C4-2B (cell line): ENCODE data around the gene DOCK10.

Experiments used
- H3K27ac ChIP-seq: fragments of 450-650 bp; 2 replicates; pipeline ENCODE4 v1.5.1; 2017
- ZFX ChIP-seq: fragments of 450-650 bp; IDR thresholded peaks from 2 replicates; pipeline ENCODE4 v1.6.1; 2017
- TF ChIP-seq, protein P1 (sequence below): fragments of 450-650 bp; conservative IDR thresholded peaks from 2 replicates; pipeline ENCODE4 v1.5.1; 2017; ENCODE audit warnings: mild to moderate bottlenecking

Gene DOCK10

DNA sequence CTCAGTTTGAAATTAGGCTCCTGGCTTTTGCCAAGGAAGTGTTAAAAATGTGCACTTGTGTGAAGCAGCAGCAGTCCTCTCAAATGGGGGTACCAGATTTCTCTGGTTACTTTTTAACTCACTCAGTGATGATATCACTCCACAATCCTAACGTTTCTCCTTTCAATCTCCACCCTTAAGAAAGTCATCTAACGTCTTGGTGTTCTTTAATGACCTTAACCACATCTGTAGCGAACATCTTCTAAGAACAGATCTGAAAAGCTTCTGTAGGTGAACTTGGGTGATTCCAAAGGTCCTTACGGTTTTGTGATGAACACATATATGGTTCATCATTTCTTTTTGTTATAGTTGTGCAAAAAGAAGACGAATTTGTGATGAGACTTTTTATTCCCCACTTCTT, 73.2 kb downstream of the DOCK10 start:
- H3K27ac ChIP-seq: no peak overlapping the region

DNA sequence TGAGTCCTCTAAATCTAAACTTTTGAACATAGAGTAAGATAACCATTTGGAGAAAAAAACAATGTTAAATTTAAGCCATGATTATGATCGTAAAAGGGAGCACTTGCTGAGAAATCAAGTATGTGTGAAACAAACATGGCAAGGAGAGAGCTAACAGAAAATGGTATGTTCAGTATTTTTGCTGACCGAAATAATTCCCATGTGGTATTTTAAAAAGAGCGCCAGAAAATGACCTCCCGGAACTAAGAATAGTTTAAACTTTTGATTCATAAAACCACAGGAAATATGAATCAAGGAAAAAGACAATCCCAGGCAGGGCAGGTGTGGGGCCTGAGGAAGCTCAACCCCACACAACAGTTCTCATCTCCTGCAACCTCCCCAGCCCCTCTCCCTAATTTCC, 74.2 kb downstream of the DOCK10 start:
- TF ChIP-seq, protein P1, sequence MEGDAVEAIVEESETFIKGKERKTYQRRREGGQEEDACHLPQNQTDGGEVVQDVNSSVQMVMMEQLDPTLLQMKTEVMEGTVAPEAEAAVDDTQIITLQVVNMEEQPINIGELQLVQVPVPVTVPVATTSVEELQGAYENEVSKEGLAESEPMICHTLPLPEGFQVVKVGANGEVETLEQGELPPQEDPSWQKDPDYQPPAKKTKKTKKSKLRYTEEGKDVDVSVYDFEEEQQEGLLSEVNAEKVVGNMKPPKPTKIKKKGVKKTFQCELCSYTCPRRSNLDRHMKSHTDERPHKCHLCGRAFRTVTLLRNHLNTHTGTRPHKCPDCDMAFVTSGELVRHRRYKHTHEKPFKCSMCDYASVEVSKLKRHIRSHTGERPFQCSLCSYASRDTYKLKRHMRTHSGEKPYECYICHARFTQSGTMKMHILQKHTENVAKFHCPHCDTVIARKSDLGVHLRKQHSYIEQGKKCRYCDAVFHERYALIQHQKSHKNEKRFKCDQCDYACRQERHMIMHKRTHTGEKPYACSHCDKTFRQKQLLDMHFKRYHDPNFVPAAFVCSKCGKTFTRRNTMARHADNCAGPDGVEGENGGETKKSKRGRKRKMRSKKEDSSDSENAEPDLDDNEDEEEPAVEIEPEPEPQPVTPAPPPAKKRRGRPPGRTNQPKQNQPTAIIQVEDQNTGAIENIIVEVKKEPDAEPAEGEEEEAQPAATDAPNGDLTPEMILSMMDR: no peak
- TF ChIP-seq ZFX: no peak
- no peak overlapping the region for H3K27ac ChIP-seq

More for the DNA sequence above, 73.2 kb downstream of the DOCK10 start:
- TF ChIP-seq, protein P1: no peak
- no peak for TF ChIP-seq ZFX

DNA sequence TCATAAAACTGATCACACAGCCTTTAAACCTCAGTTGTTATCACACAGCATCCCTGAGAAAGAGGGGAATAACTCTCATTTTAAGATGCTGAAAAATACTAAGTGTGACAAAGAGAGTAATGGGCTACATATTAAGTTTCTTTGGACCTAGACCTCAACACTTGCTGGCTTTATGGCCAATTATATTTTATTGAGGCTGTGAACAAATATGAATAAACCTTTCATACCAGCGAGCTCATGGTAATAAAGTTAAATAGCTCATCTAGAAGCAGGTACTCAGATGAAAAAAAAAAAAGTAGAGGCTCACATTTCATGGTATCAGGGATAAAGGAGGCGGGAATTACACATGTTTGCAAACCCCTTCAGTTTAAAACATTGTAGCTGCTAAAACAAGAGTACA, 75.7 kb downstream of the DOCK10 start:
- H3K27ac ChIP-seq: no peak overlapping the region
- TF ChIP-seq ZFX: no peak
- TF ChIP-seq, protein P1: no peak

DNA sequence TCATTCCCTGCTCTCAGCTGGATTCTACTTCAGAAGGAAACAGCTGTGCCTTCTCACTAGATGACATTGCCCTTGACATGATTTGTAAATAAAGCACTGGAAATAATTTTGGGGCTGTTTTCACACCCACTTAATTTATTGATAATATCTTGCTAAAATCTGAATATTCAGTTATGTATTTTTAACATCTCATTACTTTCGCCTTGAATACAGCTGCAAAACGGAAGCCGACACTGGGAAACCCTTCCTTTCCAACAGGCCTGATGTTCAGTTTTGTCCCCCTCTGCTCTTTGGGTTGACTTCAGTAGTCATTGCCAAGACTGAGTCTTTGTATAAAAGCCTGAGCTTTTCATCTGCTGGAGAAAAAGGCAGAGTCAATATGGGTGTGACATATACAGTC, 82.7 kb downstream of the DOCK10 start:
- H3K27ac ChIP-seq: no peak overlapping the region
- TF ChIP-seq, protein P1: no peak
- TF ChIP-seq ZFX: no peak

DNA sequence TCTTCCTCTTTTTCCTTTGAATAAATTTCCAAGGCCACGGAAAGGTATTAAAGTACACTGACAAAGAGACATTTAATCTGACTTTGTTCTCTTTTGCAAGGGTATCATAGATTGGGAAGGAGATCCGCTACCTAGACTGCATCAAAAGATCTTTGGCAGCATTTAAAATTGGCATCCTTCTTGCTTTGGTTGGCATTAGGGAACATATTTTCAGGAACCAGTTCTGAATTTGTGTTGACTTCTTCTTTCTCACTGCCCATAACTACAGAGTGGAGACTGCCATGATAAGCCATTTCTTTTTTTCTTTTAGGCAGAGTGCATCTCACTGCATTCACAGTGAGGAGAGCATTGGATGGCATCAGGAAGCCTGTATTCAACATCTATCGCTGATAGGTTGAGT, 83.4 kb downstream of the DOCK10 start:
- no peak overlapping the region for H3K27ac ChIP-seq
- TF ChIP-seq, protein P1: no peak
- TF ChIP-seq ZFX: no peak

DNA sequence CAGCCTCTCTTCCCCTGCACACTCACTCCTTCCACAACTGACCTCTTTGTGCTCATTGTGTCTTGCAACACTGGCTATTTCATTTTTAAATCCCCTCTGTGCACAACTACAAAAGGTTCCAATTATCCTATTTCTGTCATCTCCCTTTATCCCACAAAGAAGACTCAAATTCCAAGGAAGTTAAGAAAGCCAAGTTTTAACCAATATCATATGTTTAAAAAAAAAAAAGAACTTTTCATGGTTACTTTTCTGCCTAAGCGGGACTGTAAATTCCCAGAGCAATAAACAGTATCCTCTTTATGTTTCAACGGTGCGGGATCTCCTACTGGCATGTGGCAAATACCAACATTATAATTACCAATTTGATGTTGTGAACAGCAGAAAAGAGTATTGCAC, 83.8 kb downstream of the DOCK10 start:
- no peak for TF ChIP-seq ZFX
- TF ChIP-seq, protein P1: no peak
- no peak overlapping the region for H3K27ac ChIP-seq

DNA sequence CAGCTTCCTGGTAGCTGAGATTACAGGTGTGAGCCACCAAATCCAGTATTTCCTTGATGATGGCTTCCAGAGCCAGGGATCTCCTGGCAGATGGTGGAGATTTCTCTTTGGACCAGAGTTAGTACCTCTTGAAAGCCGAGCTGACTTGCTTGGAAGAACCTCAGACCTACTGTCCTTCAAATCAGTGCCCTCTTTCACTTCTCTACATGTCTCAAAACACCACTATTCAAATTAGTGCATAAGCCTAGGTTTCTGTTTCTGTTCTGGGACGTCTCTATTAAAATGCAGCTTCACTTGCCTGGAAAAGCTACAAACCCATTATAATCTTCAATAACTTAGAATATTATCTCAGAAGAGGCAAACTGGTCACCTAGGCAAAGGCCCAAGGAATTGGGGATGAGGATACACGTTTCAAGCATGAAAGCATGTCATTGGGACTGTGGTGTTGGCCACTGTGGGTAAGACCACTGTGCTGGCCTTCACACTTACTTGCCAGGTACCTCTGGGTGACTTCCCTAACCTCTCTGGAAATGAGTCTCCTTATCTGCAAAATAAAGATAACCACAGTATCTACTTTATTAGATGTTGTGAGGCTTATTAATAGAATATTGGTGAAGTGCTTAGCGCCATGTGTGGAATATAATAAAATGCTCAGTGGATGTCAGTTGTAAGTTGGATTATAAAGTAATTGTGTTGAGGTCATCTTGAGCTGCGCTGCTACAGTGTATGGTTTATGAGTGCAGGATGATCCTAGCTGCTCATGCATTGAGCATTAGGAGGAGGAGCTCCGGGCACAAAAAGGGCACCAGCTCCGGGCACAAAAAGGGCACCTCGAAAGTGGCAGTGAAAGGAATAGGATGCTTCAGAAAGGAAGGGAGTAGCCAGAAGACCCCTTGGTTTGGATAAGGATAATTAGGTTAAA, 84.5 kb downstream of the DOCK10 start:
- TF ChIP-seq, protein P1: no peak
- no peak for TF ChIP-seq ZFX
- no peak overlapping the region for H3K27ac ChIP-seq
